DMS 273 treated with DMSO at 0.1 percent for 48 hours (cell line): ENCODE measurements around the gene GPANK1.

Source experiments
- DNase-seq: peaks from one replicate; lab custom pipeline; 2025; lab: John Stamatoyannopoulos, UW

GPANK1 gene

GRCh38 chr6:31617010-31617409 is 47.8 kb downstream of the GPANK1 start:
- no peak for DNase-seq

DNA sequence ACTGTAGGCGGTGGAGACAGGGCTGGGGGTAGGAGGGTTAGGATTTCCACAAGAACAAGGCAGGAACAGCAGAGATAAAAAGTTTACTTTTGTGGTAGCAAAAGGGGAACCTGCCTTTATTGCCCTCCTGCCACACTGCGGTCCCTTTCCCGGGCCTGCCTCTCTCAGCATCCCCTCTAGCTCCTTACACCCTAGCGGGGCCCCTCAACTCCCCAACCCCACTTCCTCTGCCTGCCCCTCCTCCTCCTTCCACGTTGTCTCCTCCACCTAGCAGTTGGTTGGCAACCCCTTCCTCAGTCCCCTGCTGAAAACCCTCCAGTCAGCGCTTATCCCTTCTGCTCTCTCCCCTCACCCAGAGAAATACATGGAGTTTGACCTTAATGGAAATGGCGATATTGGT is 49.0 kb downstream of the GPANK1 start:
- DNase-seq = no peak

DNA sequence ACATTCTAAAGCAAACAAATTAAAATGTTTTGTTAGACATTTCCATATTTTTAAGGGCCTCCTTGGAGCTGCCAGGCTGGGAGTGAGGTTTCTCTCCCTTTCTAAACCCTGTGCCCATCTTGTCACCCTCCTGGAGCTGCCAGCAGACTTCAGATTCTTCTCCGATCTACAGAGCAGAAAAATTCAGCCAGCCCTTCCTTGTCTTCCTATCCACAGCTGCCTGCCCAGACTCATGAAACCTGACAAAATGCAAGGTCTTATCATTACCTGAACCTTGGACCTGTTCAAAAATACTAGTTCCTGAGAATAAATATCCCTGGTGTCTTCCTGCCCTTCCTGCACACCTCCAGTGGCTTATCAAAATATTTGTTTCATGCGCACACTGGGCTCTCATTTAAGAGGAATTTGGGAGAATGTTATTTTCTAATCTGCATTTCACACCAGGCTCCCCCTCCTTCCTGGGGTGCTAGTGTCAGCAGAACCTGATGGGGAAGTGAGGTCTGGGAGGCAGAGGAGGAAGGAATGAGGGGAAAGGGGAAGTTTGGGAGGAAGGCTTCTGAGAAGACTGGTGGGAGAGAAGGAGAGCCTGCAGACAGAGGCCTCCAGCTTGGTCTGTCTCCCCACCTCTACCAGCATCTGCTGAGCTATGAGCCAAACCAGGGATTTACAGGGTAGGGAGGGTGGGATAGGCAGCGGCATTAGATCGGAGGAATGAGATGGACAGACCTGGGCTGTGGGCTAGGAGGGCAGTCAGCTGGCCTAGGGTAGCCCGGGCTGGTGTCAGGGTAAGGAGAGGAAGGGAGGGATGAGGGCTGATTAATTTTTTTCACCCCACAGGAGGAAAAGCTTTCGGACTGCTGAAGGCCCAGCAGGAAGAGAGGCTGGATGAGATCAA is 49.9 kb downstream of the GPANK1 start, which contains the start of gene AIF1:
Gene AIF1 (plus strand): TSS at position 551 of the 895 bp plus-strand sequence. CDS start 96 bp downstream, at position 647.
- DNase-seq = no peak

DNA sequence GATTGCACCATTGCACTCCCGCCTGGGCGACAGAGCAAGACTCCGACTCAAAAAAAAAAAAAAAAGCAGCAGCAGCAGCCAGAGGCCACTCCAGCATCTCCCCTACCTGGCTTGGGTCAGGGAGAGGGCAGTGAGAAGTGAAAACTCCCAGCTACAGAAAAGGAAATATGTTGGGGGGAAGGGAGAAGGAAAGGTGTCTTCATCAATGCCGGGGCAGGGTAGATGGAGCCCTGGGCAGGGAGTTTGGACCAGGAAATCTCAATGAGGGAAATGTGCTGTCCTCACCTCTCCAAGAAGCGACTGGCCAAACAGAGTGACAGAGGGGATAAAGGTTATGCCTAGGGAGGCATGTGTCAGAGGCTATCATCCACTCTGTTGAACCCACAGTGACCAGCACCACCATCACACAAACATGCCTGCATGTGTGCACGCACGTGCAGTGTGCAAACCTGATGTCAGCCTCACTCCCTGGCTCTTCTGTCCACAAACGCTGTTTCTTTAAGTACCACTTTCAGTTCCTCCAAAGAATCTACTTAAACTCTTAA is 50.6 kb downstream of the GPANK1 start:
- no peak for DNase-seq
